ENCODE results near the gene GPR183. TPM values are rescaled to one million over a fixed set of nuclear protein-coding genes. Genes with fewer than 3 reads are reported as not detected.
A peak's percentile ranks its signal among the peaks of the same experiment; 100 is the strongest.

The GPR183 gene
- total RNA-seq, 1 donor from 2014 or later: not detected

- no peaks in the 10 kb centered on the region for H3K27me3 Mint-ChIP-seq
- no peak for DNase-seq (ENCODE audit: low spot score, unreplicated experiment)
- TF ChIP-seq, protein P1, sequence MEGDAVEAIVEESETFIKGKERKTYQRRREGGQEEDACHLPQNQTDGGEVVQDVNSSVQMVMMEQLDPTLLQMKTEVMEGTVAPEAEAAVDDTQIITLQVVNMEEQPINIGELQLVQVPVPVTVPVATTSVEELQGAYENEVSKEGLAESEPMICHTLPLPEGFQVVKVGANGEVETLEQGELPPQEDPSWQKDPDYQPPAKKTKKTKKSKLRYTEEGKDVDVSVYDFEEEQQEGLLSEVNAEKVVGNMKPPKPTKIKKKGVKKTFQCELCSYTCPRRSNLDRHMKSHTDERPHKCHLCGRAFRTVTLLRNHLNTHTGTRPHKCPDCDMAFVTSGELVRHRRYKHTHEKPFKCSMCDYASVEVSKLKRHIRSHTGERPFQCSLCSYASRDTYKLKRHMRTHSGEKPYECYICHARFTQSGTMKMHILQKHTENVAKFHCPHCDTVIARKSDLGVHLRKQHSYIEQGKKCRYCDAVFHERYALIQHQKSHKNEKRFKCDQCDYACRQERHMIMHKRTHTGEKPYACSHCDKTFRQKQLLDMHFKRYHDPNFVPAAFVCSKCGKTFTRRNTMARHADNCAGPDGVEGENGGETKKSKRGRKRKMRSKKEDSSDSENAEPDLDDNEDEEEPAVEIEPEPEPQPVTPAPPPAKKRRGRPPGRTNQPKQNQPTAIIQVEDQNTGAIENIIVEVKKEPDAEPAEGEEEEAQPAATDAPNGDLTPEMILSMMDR (IDR thresholded peaks at IDR 0.05; ENCODE audit: unreplicated experiment): no peak
- H3K27ac Mint-ChIP-seq: peak overlapping the region; percentile 37
- peaks cover 4% of the 10 kb centered on the region for H3K9me3 Mint-ChIP-seq (ENCODE audit: low read depth)
- peaks cover 9% of the 10 kb centered on the region for H3K36me3 Mint-ChIP-seq (ENCODE audit: insufficient read depth)
- no peak overlapping the region for H3K4me3 Mint-ChIP-seq (ENCODE audit: low read depth)
- H3K4me1 Mint-ChIP-seq (ENCODE audit: low read depth): no peaks in the 10 kb centered on the region
Measured at GRCh38 chr13:99271249-99271648, 36.0 kb downstream of the GPR183 start.

- H3K27ac Mint-ChIP-seq: no peak overlapping the region
- no peaks in the 10 kb centered on the region for H3K4me1 Mint-ChIP-seq (ENCODE audit: low read depth)
- TF ChIP-seq, protein P1 (IDR thresholded peaks at IDR 0.05; ENCODE audit: unreplicated experiment): no peak
- no peak for DNase-seq (ENCODE audit: low spot score, unreplicated experiment)
- H3K4me3 Mint-ChIP-seq (ENCODE audit: low read depth): no peak overlapping the region
- H3K27me3 Mint-ChIP-seq: no peaks in the 10 kb centered on the region
- H3K9me3 Mint-ChIP-seq (ENCODE audit: low read depth): peaks cover 4% of the 10 kb centered on the region
- H3K36me3 Mint-ChIP-seq (ENCODE audit: insufficient read depth): peaks cover 8% of the 10 kb centered on the region
Measured at GRCh38 chr13:99270518-99270917, 36.7 kb downstream of the GPR183 start.

DNA sequence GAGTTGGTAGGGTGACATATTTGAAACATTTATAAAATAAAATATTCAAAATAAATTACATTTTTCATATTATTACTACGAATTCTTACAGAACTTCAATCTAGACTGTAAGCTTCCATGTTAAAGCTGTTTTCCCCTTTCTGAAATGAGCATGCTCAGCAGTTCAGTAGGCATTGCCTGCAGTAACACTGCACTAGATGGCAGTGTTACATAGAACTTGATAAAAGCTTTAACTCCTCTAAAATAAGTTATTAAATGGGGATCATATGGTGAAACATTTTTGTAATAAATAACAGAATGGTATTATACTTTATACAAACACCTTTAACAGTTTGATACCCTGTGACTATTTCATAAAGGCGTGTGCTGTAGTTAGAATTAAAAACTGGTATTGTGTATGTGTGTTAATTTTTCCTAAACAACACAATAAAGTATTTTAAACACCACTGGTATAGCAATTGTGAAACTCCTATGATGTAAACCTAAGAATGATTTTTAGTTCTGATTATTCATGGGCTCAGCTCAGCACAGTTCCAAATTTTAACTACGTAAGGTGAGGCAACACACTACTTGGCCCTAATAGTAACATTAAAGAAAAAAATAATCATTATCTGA lies 37.5 kb downstream of the GPR183 start:
- TF ChIP-seq, protein P1 (IDR thresholded peaks at IDR 0.05; ENCODE audit: unreplicated experiment): peak; percentile 60
- no peak overlapping the region for H3K4me3 Mint-ChIP-seq (ENCODE audit: low read depth)
- no peak for DNase-seq (ENCODE audit: low spot score, unreplicated experiment)
- H3K27me3 Mint-ChIP-seq: no peaks in the 10 kb centered on the region
- peaks cover 6% of the 10 kb centered on the region for H3K36me3 Mint-ChIP-seq (ENCODE audit: insufficient read depth)
- H3K27ac Mint-ChIP-seq: no peak overlapping the region
- peaks cover 4% of the 10 kb centered on the region for H3K9me3 Mint-ChIP-seq (ENCODE audit: low read depth)
- no peaks in the 10 kb centered on the region for H3K4me1 Mint-ChIP-seq (ENCODE audit: low read depth)

GRCh38 chr13:99268822-99269221 lies 38.4 kb downstream of the GPR183 start:
- Mint-ChIP-seq H3K36me3 (ENCODE audit: insufficient read depth) (peaks cover 6% of the 10 kb centered on the region), H3K9me3 (ENCODE audit: low read depth) (peaks cover 4% of the 10 kb centered on the region), H3K27me3 (no peaks in the 10 kb centered on the region), H3K4me1 (ENCODE audit: low read depth) (no peaks in the 10 kb centered on the region), H3K4me3 (ENCODE audit: low read depth) (no peak overlapping the region), H3K27ac (no peak overlapping the region)
- TF ChIP-seq, protein P1 (IDR thresholded peaks at IDR 0.05; ENCODE audit: unreplicated experiment): no peak
- no peak for DNase-seq (ENCODE audit: low spot score, unreplicated experiment)

- DNase-seq (ENCODE audit: low spot score, unreplicated experiment): no peak
- H3K9me3 Mint-ChIP-seq (ENCODE audit: low read depth): peaks cover 4% of the 10 kb centered on the region
- no peak overlapping the region for H3K4me3 Mint-ChIP-seq (ENCODE audit: low read depth)
- H3K36me3 Mint-ChIP-seq (ENCODE audit: insufficient read depth): peaks cover 5% of the 10 kb centered on the region
- no peaks in the 10 kb centered on the region for H3K27me3 Mint-ChIP-seq
- no peak overlapping the region for H3K27ac Mint-ChIP-seq
- no peaks in the 10 kb centered on the region for H3K4me1 Mint-ChIP-seq (ENCODE audit: low read depth)
- TF ChIP-seq, protein P1 (IDR thresholded peaks at IDR 0.05; ENCODE audit: unreplicated experiment): no peak
Measured at GRCh38 chr13:99267927-99268326, 39.3 kb downstream of the GPR183 start.

All from progenitor cell of endocrine pancreas (in vitro differentiated cells).